Measurements from ENCODE around the gene ULBP1. TPM values are rescaled to one million over a fixed set of nuclear protein-coding genes. Genes with fewer than 3 reads are reported as not detected.
"Not testable (repeated sequence)": the region's sequence is repeated elsewhere in the genome, so short reads cannot be mapped to it uniquely, and the experiment has no call there.

Gene ULBP1
- total RNA-seq, 1 donor from 2014 or later = under 0.01 TPM

GRCh38 chr6:149951626-149952025, 12.1 kb upstream of the ULBP1 start:
- no peak for DNase-seq (ENCODE audit: low read depth in 2 of 2)

GRCh38 chr6:149953390-149953789, 10.4 kb upstream of the ULBP1 start:
- not testable (repeated sequence) for DNase-seq (ENCODE audit: low read depth in 2 of 2)

- not testable (repeated sequence) for DNase-seq (ENCODE audit: low read depth in 2 of 2)
Observed at GRCh38 chr6:149953934-149954327, 9.8 kb upstream of the ULBP1 start.

- DNase-seq (ENCODE audit: low read depth in 2 of 2) = not testable (repeated sequence)
Observed at GRCh38 chr6:149954328-149954983, 9.3 kb upstream of the ULBP1 start.

GRCh38 chr6:149954984-149955653, 8.6 kb upstream of the ULBP1 start:
- DNase-seq (ENCODE audit: low read depth in 2 of 2) = not testable (repeated sequence)

GRCh38 chr6:149955654-149956317, 8.0 kb upstream of the ULBP1 start:
- DNase-seq (ENCODE audit: low read depth in 2 of 2) = not testable (repeated sequence)

GRCh38 chr6:149958124-149958523, 5.6 kb upstream of the ULBP1 start:
- peak in 1 of 2 donors; percentile 66 for DNase-seq (ENCODE audit: low read depth in 2 of 2)

GRCh38 chr6:149959806-149960205, 3.9 kb upstream of the ULBP1 start:
- not testable (repeated sequence) for DNase-seq (ENCODE audit: low read depth in 2 of 2)

GRCh38 chr6:149960488-149960887, 3.3 kb upstream of the ULBP1 start:
- no peak for DNase-seq (ENCODE audit: low read depth in 2 of 2)

GRCh38 chr6:149961728-149962425, 1.9 kb upstream of the ULBP1 start:
- DNase-seq (ENCODE audit: low read depth in 2 of 2) = peak in 1 of 2 donors; percentile 32

GRCh38 chr6:149962461-149963211, 1.1 kb upstream of the ULBP1 start:
- DNase-seq (ENCODE audit: low read depth in 2 of 2) = no peak

- peak in 1 of 2 donors; percentile 13 for DNase-seq (ENCODE audit: low read depth in 2 of 2)
Observed at GRCh38 chr6:149963212-149963461, 606 bp upstream of the ULBP1 start.

GRCh38 chr6:149964308-149965193, 808 bp downstream of the ULBP1 start:
- DNase-seq (ENCODE audit: low read depth in 2 of 2) = no peak

GRCh38 chr6:149965194-149966020, 1.7 kb downstream of the ULBP1 start:
- no peak for DNase-seq (ENCODE audit: low read depth in 2 of 2)

GRCh38 chr6:149966319-149966718, 2.6 kb downstream of the ULBP1 start:
- not testable (repeated sequence) for DNase-seq (ENCODE audit: low read depth in 2 of 2)

GRCh38 chr6:149967591-149967990, 3.8 kb downstream of the ULBP1 start:
- no peak for DNase-seq (ENCODE audit: low read depth in 2 of 2)

- DNase-seq (ENCODE audit: low read depth in 2 of 2) = not testable (repeated sequence)
Observed at GRCh38 chr6:149967999-149968398, 4.3 kb downstream of the ULBP1 start.

- not testable (repeated sequence) for DNase-seq (ENCODE audit: low read depth in 2 of 2)
Observed at GRCh38 chr6:149968909-149969308, 5.2 kb downstream of the ULBP1 start.

GRCh38 chr6:149969635-149970034, 5.9 kb downstream of the ULBP1 start:
- no peak for DNase-seq (ENCODE audit: low read depth in 2 of 2)

GRCh38 chr6:149974394-149974793, 10.7 kb downstream of the ULBP1 start:
- not testable (repeated sequence) for DNase-seq (ENCODE audit: low read depth in 2 of 2)

Data from dermis microvascular lymphatic vessel endothelial cell (primary cell).